GM13976 (cell line): Measurements from ENCODE around the gene CELF2.
"Not testable (repeated sequence)": the region's sequence is repeated elsewhere in the genome, so short reads cannot be mapped to it uniquely, and the experiment has no call there.

Source experiments
- DNase-seq: peaks from one replicate; pipeline ENCODE4 v3.0.0; 2012; ENCODE audit warnings: low spot score
- in situ Hi-C: fragments of 300-500 bp; cut with MboI; formaldehyde crosslinking; loops from one replicate; pipeline ENCODE4 v1.12.0; 2022; ENCODE audit warnings: low sequenced_read_pairs, mixed read lengths, inconsistent platforms; ENCODE audit not compliant: unreplicated experiment
- TF ChIP-seq, protein P1 (sequence below): IDR thresholded peaks from 2 replicates; pipeline ENCODE4 v1.5.1; 2012; ENCODE audit warnings: borderline replicate concordance, mild to moderate bottlenecking; ENCODE audit not compliant: insufficient read depth; ENCODE audit errors: extremely low read depth, missing control alignments, control extremely low read depth

CELF2 gene

DNA sequence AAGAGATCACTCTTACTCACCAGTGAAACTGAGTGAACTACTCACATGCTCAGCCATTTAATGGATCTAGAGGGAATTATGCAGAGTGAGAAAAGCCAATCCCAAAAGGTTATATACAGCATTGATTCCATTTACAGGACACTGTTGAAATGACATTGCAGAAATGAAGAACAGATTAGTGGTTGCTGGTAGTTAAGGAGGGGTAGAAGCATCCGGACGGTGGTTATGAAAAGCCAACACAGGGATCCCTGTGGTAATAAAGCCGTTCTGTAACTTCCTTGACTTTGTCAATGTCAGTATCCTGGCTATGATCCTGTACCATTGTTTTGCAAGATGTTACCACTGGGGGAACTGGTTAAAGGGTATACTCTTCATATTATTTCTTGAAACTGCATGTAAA, 340.3 kb downstream of the CELF2 start:
- TF ChIP-seq, protein P1, sequence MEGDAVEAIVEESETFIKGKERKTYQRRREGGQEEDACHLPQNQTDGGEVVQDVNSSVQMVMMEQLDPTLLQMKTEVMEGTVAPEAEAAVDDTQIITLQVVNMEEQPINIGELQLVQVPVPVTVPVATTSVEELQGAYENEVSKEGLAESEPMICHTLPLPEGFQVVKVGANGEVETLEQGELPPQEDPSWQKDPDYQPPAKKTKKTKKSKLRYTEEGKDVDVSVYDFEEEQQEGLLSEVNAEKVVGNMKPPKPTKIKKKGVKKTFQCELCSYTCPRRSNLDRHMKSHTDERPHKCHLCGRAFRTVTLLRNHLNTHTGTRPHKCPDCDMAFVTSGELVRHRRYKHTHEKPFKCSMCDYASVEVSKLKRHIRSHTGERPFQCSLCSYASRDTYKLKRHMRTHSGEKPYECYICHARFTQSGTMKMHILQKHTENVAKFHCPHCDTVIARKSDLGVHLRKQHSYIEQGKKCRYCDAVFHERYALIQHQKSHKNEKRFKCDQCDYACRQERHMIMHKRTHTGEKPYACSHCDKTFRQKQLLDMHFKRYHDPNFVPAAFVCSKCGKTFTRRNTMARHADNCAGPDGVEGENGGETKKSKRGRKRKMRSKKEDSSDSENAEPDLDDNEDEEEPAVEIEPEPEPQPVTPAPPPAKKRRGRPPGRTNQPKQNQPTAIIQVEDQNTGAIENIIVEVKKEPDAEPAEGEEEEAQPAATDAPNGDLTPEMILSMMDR: no peak
- DNase-seq: no peak

DNA sequence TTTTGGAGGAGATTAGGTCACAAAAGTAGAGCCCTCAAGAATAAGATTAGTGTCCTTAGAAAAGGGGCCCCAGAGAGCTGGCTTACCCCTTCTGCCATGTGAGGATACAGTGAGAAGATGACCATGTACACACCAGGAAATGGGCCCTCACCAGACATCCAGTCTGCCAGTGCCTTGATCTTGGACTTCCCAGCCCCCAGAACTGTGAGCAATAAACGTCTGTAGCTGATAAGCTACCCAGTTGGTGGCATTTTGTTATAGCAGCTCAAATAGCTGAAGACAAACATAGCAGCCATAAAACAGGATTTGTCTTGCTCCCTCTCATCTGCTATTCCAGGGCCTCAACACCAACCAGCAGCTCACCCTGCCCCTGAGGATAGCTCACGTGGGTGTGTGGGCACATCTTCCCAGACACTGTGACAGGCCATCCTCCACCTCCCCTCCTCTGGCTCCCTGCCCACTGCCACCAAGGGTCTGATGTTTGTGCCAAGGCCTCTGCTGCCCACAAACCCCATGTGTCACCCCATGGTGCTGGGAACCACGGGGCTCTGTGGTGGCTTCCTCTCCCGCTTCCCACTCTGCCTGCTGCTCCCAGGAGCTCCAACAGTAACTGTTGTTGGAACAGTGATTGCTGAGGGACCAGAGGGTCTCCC, 341.4 kb downstream of the CELF2 start:
- TF ChIP-seq, protein P1: no peak
- DNase-seq: no peak
- in situ Hi-C loops: no loop called here

More for the DNA sequence above, 340.3 kb downstream of the CELF2 start:
- in situ Hi-C loops: no loop called here

DNA sequence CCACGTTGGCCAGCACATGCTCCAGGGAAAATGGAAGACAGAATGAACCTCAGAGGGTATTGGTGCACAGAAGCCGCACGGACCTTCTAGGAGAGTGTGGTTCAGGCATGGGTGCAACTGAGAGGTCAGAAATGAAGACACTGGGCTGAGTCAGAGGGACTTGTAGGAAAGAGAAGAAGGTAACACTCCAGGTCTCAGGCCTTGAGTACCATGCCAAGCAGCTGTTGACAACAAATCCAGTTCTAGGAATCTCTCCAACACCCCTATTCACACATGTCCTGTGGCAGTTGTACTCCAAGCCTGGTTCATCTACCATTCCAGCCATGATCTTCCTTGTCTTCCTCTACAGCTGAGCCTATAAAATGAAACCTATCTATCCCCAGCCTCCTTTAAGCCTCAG, 342.2 kb downstream of the CELF2 start:
- no peak for DNase-seq
- TF ChIP-seq, protein P1: no peak
- in situ Hi-C loops: no loop called here

DNA sequence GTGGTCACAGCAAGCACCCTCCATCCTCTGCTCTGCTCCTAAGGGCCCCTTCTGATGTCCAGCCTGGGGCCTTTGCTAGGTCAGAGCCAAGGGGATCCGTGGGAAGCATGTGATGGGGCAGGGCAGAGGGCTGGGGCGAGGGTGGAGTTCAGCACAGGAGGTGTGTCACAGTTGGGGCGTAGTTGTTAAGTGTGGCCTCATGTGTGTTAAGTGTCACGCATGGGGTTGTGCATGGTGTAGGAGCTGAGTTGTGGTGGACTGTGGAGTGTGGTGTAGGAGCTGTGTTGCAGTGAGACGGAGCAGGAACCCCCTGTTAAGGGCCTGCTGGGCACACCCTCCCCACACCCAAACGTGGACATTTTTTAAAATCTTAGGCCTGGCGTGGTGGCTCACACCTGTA, 345.8 kb downstream of the CELF2 start:
- in situ Hi-C loops: no loop called here
- DNase-seq: no peak
- TF ChIP-seq, protein P1: no peak

DNA sequence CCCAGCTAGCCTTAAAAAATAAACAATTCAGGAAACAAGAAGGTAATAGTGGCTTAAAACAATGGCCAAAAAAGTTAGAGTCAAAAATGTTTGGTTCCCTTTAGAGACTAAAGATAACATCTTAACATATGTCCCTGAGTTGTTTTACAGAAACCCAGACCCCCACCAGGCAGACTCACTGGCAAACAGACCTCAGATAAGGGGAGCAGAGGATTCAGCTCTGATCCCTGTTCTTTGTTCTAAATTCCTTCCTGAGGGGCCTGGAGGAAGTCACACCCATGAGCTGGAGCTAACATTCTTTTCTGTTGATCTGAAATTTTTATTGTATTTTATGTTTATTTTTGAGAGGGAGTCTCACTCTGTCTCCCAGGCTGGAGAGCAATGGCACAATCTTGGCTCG, 346.6 kb downstream of the CELF2 start:
- TF ChIP-seq, protein P1: no peak
- DNase-seq: no peak

DNA sequence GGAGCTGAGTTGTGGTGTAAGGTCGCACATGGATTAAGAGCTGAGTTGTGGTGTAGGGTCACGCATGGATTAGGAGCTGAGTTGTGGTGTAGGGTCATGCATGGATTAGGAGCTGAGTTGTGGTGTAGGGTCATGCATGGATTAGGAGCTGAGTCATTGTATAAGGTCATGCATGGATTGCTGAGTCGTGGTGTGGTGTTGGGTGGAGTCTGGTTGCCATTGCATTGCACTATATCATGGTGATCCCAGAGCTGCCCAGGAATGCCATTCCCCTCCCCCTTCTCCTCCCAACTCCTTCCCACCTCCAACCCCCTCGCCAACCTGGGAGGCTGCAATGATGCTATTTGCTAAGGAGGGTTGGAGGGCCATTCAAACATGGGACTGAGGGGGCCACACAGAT, 349.2 kb downstream of the CELF2 start:
- in situ Hi-C loops, DNase-seq: not testable (repeated sequence)

More for the DNA sequence above, 346.6 kb downstream of the CELF2 start:
- in situ Hi-C loops: no loop called here

DNA sequence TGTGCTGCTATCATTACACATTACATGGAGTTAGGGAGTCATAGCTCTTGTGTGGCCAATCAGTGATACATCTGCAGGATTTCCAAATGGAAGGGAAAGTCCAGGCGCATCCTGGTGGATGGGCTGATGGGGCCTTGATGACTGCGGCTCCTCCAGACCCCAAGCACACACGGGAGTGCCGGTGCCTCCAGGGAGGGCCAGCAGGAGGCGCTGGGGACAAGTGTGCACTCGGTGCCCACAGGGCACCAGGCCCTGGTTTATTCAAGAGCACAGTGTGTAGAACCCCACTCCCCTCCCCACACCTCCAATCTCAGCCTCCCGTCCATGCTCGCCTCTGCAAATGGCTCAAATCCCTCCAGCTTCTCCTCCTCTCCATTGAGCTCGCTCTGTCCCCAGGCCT, 349.8 kb downstream of the CELF2 start:
- TF ChIP-seq, protein P1: no peak
- in situ Hi-C loops: no loop called here
- DNase-seq: no peak
